Astrocyte (in vitro differentiated cells and primary cell): ENCODE data around the gene PDZD2.

Source experiments
- EZH2 ChIP-seq: IDR thresholded peaks from 2 replicates; pipeline ENCODE4 v1.6.1; 2012; ENCODE audit warnings: mild to moderate bottlenecking, low read length, inconsistent platforms; ENCODE audit not compliant: insufficient read depth
- TF ChIP-seq, protein P1 (sequence below): IDR thresholded peaks from 2 replicates; pipeline ENCODE4 v1.5.1; 2011; ENCODE audit warnings: low read depth, mild to moderate bottlenecking, inconsistent platforms, low read length, moderate library complexity; ENCODE audit not compliant: insufficient read depth

DNA sequence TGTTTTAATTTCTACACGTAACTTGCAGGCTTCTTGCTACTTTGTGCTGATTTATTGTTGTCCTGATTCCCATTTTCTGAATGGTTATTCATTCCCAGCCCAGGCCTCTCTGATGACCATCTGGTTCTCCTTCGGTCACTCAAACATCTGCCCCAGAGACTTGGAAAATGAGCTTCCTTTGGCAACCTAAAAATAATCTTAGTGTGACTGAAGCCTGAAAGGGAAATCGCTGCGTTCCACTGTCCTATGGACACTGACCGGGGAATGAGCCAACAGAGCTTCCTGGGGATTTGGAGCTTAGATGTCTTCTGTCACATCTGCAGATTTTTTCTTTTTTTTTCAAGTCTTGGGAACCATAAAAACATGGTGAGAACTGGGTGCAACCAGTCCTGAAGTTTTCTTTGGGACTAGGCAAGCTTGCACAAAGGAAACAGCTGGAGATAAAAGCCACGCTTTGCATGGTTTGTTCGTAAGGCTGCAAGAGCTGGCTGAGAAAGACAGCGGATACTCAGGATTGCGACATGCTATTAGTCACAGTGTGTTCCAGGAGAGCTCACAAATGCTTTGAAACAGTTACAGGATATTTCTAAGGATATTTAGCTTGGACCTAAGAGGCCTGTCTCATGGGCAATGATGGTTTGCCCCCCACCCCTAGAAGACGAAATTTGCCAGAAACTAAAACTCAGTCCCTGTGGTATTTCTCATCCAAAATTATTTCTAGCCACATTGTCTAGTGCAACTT is 389.0 kb downstream of the PDZD2 start:
- TF ChIP-seq, protein P1, sequence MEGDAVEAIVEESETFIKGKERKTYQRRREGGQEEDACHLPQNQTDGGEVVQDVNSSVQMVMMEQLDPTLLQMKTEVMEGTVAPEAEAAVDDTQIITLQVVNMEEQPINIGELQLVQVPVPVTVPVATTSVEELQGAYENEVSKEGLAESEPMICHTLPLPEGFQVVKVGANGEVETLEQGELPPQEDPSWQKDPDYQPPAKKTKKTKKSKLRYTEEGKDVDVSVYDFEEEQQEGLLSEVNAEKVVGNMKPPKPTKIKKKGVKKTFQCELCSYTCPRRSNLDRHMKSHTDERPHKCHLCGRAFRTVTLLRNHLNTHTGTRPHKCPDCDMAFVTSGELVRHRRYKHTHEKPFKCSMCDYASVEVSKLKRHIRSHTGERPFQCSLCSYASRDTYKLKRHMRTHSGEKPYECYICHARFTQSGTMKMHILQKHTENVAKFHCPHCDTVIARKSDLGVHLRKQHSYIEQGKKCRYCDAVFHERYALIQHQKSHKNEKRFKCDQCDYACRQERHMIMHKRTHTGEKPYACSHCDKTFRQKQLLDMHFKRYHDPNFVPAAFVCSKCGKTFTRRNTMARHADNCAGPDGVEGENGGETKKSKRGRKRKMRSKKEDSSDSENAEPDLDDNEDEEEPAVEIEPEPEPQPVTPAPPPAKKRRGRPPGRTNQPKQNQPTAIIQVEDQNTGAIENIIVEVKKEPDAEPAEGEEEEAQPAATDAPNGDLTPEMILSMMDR: no peak
- no peak for TF ChIP-seq EZH2
